GM23338 (cell line): ENCODE measurements around the gene ENTPD6. TPM values are rescaled to one million over a fixed set of nuclear protein-coding genes. Genes with fewer than 3 reads are reported as not detected.

ENCODE experiments used
- ATAC-seq: fragments of 200-7000 bp; cut with Tn5 transposase; 3 replicates; pipeline ENCODE4 v1.9.1; 2020
- DNase-seq: peaks from one replicate; pipeline ENCODE4 v3.0.0-alpha.2; 2015; ENCODE audit warnings: low spot score
- H2AFZ ChIP-seq: fragments of 200-600 bp; sonication (generic); 2 replicates; pipeline ENCODE4 v1.8.0; 2016; ENCODE audit warnings: antibody characterized with exemption, mild to moderate bottlenecking, moderate library complexity
- H3F3A ChIP-seq: fragments of 200-600 bp; sonication (generic); replicated peaks from 2 replicates; pipeline ENCODE4 v1.8.0; 2017; ENCODE audit warnings: antibody characterized with exemption, mixed run types, low read depth
- H3K27ac ChIP-seq: fragments of 200-600 bp; sonication (generic); 2 replicates; pipeline ENCODE4 v1.6.1; 2016; ENCODE audit warnings: low read depth
- H3K27me3 ChIP-seq: fragments of 200-600 bp; sonication (generic); 2 replicates; pipeline ENCODE4 v1.8.0; 2016; ENCODE audit warnings: mild to moderate bottlenecking, mixed run types, moderate library complexity; ENCODE audit not compliant: insufficient read depth
- H3K36me3 ChIP-seq: fragments of 200-600 bp; sonication (generic); 2 replicates; pipeline ENCODE4 v1.8.0; 2016; ENCODE audit warnings: mild to moderate bottlenecking; ENCODE audit not compliant: insufficient read depth
- H3K4me1 ChIP-seq: fragments of 200-600 bp; sonication (generic); 2 replicates; pipeline ENCODE4 v1.8.0; 2016; ENCODE audit warnings: mild to moderate bottlenecking, moderate library complexity; ENCODE audit not compliant: insufficient read depth
- H3K4me2 ChIP-seq: fragments of 200-600 bp; sonication (generic); 2 replicates; pipeline ENCODE4 v1.7.1; 2017; ENCODE audit warnings: mixed run types
- H3K4me3 ChIP-seq: fragments of 200-600 bp; sonication (generic); 2 replicates; pipeline ENCODE4 v1.6.1; 2016; ENCODE audit warnings: mixed run types
- H3K79me2 ChIP-seq: fragments of 200-600 bp; sonication (generic); replicated peaks from 2 replicates; pipeline ENCODE4 v1.8.0; 2017; ENCODE audit warnings: mild to moderate bottlenecking; ENCODE audit not compliant: insufficient read depth
- H3K9me2 ChIP-seq: fragments of 200-600 bp; sonication (generic); 2 replicates; pipeline ENCODE4 v1.8.0; 2017; ENCODE audit not compliant: insufficient read depth
- H4K20me1 ChIP-seq: fragments of 200-600 bp; sonication (generic); replicated peaks from 2 replicates; pipeline ENCODE4 v1.8.0; 2017; ENCODE audit warnings: mild to moderate bottlenecking; ENCODE audit not compliant: insufficient read depth
- H3K27ac Mint-ChIP-seq: 2 replicates; pipeline ENCODE4 v1.8.0; 2020; ENCODE audit warnings: inconsistent platforms, mild to moderate bottlenecking, moderate library complexity, mixed read lengths
- H3K27me3 Mint-ChIP-seq: 3 replicates; pipeline ENCODE4 v1.8.0; 2022; ENCODE audit warnings: low read depth, mild to moderate bottlenecking, moderate library complexity, mixed read lengths, inconsistent platforms; ENCODE audit not compliant: insufficient read depth, poor library complexity
- H3K36me3 Mint-ChIP-seq: 3 replicates; pipeline ENCODE4 v1.8.0; 2021; ENCODE audit warnings: low read depth, mild to moderate bottlenecking, inconsistent platforms, moderate library complexity, mixed read lengths
- H3K4me1 Mint-ChIP-seq: 3 replicates; pipeline ENCODE4 v1.8.0; 2020; ENCODE audit warnings: mild to moderate bottlenecking, inconsistent platforms, mixed read lengths
- H3K4me3 Mint-ChIP-seq: 3 replicates; pipeline ENCODE4 v1.8.0; 2021; ENCODE audit warnings: moderate library complexity, mild to moderate bottlenecking, inconsistent platforms, mixed read lengths
- H3K9me3 Mint-ChIP-seq: 3 replicates; pipeline ENCODE4 v1.8.0; 2020; ENCODE audit warnings: moderate library complexity, mild to moderate bottlenecking, inconsistent platforms, mixed read lengths
- ETS1 ChIP-seq: IDR thresholded peaks from 2 replicates; pipeline ENCODE4 v1.6.1; 2016; ENCODE audit warnings: antibody characterized with exemption
- JUNB ChIP-seq: IDR thresholded peaks from one replicate; pipeline ENCODE4 v1.6.1; 2016; ENCODE audit warnings: antibody characterized with exemption; ENCODE audit not compliant: unreplicated experiment
- NANOG ChIP-seq: IDR thresholded peaks from 2 replicates; pipeline ENCODE4 v1.6.1; 2016; ENCODE audit warnings: antibody characterized with exemption, borderline replicate concordance
- ZNF462 ChIP-seq: fragments of 250-450 bp; sonication (Bioruptor Pico); IDR thresholded peaks from 2 replicates; pipeline ENCODE4 v1.5.0; 2020; ENCODE audit warnings: mild to moderate bottlenecking, moderate library complexity
- polyA plus RNA-seq: library from polyadenylated mRNA; unstranded; fragments of >200 nt; fragmentation: Nextera tagmentation; extraction: Ambion mirVana; gene quantifications from 2 replicates; pipeline ENCODE4 v1.2.1, GENCODE V29; 2016
- total RNA-seq: library from RNA; depleted of rRNA; stranded (reverse); fragments of >200 nt; shearing (Covaris generic); gene quantifications from 2 replicates; pipeline ENCODE4 v1.2.3, GENCODE V29; 2014

ENTPD6 gene
- total and polyA plus RNA-seq, 2 experiments from 2014 or later, result 19.3 to 45.9 TPM

GRCh38 chr20:25207149-25207959, 11.8 kb downstream of the ENTPD6 start:
- peaks cover 14% of the 10 kb centered on the region for H3K4me1 Mint-ChIP-seq
- H3K9me3 Mint-ChIP-seq, result no peaks in the 10 kb centered on the region
- H3K36me3 Mint-ChIP-seq, result peaks cover 8% of the 10 kb centered on the region; the same call in 2 of the 3 replicates
- H3K4me3 Mint-ChIP-seq, result no peak overlapping the region
- no peak overlapping the region for H3K4me2 ChIP-seq
- H3K27ac ChIP-seq, result no peak overlapping the region
- no peaks in the 10 kb centered on the region for H3K36me3 ChIP-seq
- H3F3A ChIP-seq, result no peaks in the 10 kb centered on the region
- no peak overlapping the region for H3K4me3 ChIP-seq
- H3K27me3 ChIP-seq, result no peaks in the 10 kb centered on the region
- peaks cover 35% of the 10 kb centered on the region for H3K79me2 ChIP-seq
- no peak overlapping the region for H3K27ac Mint-ChIP-seq
- H3K27me3 Mint-ChIP-seq, result peaks cover 2% of the 10 kb centered on the region
- DNase-seq (no peak), ATAC-seq (no peak)
- H4K20me1 ChIP-seq, result peaks cover 5% of the 10 kb centered on the region
- no peak overlapping the region for H2AFZ ChIP-seq
- H3K9me2 ChIP-seq, result no peaks in the 10 kb centered on the region
- peaks cover 4% of the 10 kb centered on the region for H3K4me1 ChIP-seq
- TF ChIP-seq ETS1, result no peak
- TF ChIP-seq JUNB, result no peak
- no peak for TF ChIP-seq NANOG
- no peak for TF ChIP-seq ZNF462
